Right renal pelvis (tissue), 4 donors: ENCODE results near the gene GAD1. TPM values are rescaled to one million over a fixed set of nuclear protein-coding genes. Genes with fewer than 3 reads are reported as not detected.

ENCODE experiments used
- DNase-seq, 4 donors: peaks; one replicate each; pipeline ENCODE4 v3.0.0-alpha.2; 2013; ENCODE audit warnings: low read depth in 4 of 4, low spot score in 3 of 4, missing footprints in 1 of 4
- polyA plus RNA-seq, 4 donors: library from polyadenylated mRNA; unstranded; fragments of 120-200 nt; gene quantifications; one replicate each; pipeline ENCODE4 v1.2.1, GENCODE V29; 2013; ENCODE audit not compliant: insufficient read length in 4 of 4

The GAD1 gene
- polyA plus RNA-seq, 4 donors = 0.90 to 1.1 (median 0.94) TPM

DNA sequence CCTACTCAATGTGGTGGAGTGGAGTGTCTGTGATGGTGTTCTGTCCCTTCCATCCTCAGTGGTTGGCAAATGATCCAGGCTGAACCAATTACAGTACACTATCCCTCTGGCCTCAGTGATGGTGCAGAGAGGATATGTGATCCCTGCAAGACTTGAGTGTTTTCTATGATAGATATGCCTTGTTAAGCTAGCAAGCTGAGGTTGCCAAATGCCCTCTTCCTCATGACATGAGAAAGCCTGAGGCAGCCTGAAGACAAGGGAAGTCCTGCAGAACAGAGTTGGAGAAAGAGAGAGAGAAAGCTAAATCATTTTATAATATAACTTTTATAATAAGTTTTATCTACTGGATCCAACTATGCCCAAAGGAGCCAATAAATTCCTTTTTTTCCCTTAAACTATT, 70.8 kb downstream of the GAD1 start:
- no peak for DNase-seq

DNA sequence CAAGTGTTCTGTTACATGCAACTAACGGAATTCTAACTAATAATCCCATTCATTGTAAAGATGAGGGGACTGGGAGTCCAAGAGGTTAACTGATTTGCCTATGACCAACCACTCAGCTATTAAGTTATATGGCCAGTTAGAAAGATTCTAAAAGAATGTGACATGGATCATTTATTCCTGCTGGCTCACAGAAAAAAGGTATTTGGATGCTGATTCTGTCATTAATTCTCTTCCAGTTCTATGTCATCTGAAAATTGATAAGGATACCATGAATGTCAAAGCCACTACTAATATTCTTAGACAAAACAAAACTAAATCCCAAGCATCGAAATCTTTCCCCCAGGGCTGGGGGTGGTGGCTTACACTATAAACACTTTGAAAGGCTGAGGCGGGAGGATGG, 71.2 kb downstream of the GAD1 start:
- DNase-seq = no peak

DNA sequence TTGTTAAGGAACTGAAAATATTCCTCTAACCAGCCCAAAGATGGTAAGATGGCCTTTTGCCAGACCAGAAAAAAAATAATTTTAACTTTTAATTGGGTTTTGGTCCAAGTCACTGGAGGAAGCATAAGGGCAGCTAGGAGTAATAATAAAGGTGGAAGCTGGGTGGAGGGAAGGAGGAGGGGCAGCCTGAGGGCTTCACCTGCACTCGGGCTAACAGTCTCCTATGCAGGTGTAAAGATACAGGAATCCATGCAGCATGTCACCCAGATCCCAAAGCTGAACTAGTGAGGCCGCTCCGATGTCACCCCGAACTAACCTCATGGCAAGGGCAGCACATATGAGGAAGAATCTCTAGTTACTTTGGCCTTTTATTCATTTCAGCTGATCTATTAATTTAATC, 75.2 kb downstream of the GAD1 start:
- DNase-seq = no peak

DNA sequence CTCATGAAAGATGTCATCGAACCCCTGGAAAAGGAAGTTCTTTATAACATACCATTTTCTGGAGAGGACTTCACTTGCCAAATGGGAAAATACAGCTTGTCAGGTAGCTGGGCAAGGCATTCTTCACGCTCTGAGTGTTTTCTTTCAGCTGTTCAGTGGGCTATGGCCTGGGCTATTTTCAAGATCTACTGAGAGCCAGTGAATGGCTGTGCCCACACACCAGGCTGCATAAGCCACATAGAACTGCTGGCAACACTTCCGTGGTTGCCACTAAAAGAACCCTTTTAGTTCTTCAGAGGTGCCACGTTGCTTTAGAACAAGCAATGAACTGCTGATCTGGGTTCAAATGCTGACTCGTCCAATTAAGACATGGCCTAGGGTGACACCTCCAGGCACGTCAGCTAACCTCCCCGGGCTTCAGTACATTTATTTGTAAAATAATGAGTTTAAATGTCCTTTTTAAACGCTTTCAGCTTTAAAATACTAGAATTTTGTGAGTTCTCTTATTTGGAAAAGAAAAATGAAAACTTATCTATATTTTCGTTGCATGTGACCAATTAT, 75.8 kb downstream of the GAD1 start:
- DNase-seq = no peak

DNA sequence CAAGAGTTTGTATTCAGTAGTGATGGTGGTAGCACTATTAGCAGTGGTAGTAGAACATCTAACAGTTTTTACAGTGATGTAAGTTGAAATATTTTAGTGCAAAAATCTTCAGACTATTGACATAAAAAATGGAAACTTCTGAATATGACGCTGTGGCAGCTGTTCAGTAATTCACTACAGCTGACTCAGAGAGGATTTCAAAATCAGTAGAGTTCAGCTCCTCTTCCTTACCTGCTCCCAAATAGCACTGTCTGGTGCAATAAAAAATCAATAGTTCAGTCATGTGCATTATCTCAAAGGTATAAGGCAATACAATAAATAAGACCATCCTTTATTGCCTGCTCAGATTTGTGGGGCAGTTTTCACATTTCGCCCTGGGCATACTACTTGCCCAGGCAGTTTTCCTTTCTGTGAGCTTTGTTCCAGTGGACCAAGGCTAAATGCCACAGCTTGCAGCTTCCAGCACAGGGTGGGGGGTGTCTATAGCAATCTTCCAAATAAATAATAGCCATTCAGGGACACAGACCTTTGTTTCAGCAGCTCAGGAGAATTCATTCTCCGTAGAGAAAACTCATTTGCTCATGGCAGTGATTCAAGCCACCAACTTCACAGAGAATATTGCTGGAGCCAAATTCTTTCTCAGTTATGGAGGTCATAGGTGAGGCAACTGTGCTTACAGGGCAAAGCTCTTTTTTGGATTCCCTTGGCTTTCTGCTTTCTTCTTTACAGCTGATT, 78.5 kb downstream of the GAD1 start:
- no peak for DNase-seq

DNA sequence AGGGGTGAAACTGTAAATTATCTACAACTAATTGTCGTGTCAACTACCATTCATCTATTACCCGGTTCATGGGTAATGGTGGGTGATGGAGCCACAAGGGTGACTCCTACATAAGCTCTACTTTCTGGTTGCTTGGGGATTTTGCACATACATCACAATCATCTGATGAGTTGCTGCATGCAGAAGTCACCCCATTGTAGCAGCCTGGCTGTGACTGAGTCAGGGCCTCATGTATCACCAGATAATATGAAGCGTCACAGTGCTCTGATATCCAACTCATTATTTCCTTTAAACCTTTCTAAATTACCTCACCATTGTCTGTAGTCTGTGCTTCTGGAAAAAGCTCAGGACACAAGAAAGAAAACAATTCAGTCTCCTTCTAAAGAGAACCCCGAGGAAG, 79.9 kb downstream of the GAD1 start:
- no peak for DNase-seq

DNA sequence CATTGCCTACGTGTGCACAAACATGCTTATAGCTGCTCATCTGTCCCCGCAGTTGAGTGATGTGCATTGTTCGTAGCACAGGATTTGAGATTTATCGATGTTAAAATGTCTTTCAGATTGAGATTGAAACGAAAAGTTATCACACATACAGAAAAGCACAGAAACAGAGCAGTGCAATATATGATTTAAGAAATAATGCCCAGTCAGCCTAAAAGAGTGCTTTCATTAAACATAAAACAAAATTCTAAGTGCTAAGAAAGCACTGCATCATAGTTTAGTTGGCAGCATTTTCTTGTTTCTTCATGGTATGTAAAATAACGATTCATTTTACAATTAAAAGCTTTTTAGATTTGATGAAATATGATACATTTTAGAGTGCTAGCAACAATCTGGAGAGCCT, 80.4 kb downstream of the GAD1 start:
- DNase-seq = no peak

DNA sequence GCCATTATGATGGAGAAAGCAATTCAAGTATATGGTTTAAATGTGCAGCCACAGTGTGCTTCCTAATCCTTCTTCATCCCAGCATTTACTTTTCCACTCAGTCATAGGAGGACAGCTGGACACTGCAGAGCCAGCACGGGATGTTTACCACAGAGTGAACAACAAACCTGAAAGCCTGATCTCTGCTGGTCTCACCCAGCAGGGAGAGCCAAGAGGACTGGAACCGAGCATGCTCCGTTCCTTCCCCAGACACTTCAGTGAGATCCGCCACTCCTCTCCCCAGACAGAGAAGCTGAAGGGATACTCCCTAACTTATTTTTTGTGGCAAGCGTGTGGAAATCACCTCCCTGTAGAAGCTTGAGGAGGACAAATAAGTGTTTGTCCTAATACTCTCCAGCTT, 89.2 kb downstream of the GAD1 start:
- DNase-seq = no peak

Other genes with a start within 250 kb of the GAD1 start
- under 1 TPM; 0.22 to 0.75 (median 0.54) TPM for gene SP5, start 101.5 kb upstream of the GAD1 start, polyA plus RNA-seq
- gene ERICH2, start 46.5 kb upstream of the GAD1 start, polyA plus RNA-seq = 1 to 10 TPM; 1.7 to 3.0 (median 2.2) TPM
- 10 to 100 TPM; 79.4 to 96.5 (median 93.8) TPM for gene GORASP2, start 112.4 kb downstream of the GAD1 start, polyA plus RNA-seq